IPS DF 4.7 (cell line): ENCODE results near the gene STRN4.

ENCODE experiments used
- DNase-seq: peaks from one replicate; pipeline ENCODE4 v3.0.0-alpha.2; 2013; ENCODE audit warnings: low spot score; ENCODE audit errors: extremely low read depth

Gene STRN4

GRCh38 chr19:46674416-46675178 lies 71.7 kb downstream of the STRN4 start:
- no peak for DNase-seq

- no peak for DNase-seq
Measured at GRCh38 chr19:46670813-46671212, 75.4 kb downstream of the STRN4 start.
